CD4-positive, CD25-positive, alpha-beta regulatory T cell (primary cell): Measurements from ENCODE around the gene PRICKLE2. TPM values are rescaled to one million over a fixed set of nuclear protein-coding genes. Genes with fewer than 3 reads are reported as not detected.

Experiments
- ATAC-seq, 2 donors: fragments of 150-1000 bp; cut with Tn5 transposase; one replicate each; pipeline ENCODE4 v1.10.0; 2021; ENCODE audit warnings: low read depth in 2 of 2, moderate number of reproducible peaks in 2 of 2, moderate library complexity in 1 of 2
- DNase-seq, 3 donors: peaks; one replicate each; pipeline versions ENCODE4 v3.0.0 to v3.0.0-alpha.2; 2012 to 2022; ENCODE audit warnings: mixed read lengths in 1 of 3
- H3K27ac ChIP-seq: one replicate; pipeline ENCODE4 v1.7.0; 2013; ENCODE audit warnings: mild to moderate bottlenecking, low read length; ENCODE audit not compliant: insufficient read depth, poor library complexity, severe bottlenecking
- H3K27me3 ChIP-seq: one replicate; pipeline ENCODE4 v1.7.0; 2013; ENCODE audit warnings: low read length; ENCODE audit not compliant: control insufficient read depth, insufficient read depth
- H3K36me3 ChIP-seq: one replicate; pipeline ENCODE4 v1.7.0; 2013; ENCODE audit warnings: mild to moderate bottlenecking, low read length, moderate library complexity; ENCODE audit not compliant: control insufficient read depth, insufficient read depth
- H3K4me1 ChIP-seq: 2 replicates; pipeline ENCODE4 v1.7.0; 2013; ENCODE audit warnings: mild to moderate bottlenecking, low read length; ENCODE audit not compliant: insufficient read depth, control insufficient read depth, poor library complexity, severe bottlenecking
- H3K4me3 ChIP-seq: one replicate; pipeline ENCODE4 v1.7.0; 2013; ENCODE audit warnings: low read depth, mild to moderate bottlenecking, low read length, moderate library complexity
- H3K9me3 ChIP-seq, 2 experiments: 1 replicate in 1 of 2; 2 replicates in 1 of 2; pipeline ENCODE4 v1.7.0; 2013; ENCODE audit warnings: low read length in 2 of 2, mild to moderate bottlenecking in 1 of 2, moderate library complexity in 1 of 2; ENCODE audit not compliant: control insufficient read depth in 2 of 2
- H3K27ac Mint-ChIP-seq, 3 donors: one replicate each; pipeline ENCODE4 v1.8.0; 2020 to 2022; ENCODE audit warnings: mild to moderate bottlenecking in 3 of 3, mixed read lengths in 3 of 3, moderate library complexity in 2 of 3
- H3K27me3 Mint-ChIP-seq: one replicate; pipeline ENCODE4 v1.8.0; 2022; ENCODE audit warnings: mild to moderate bottlenecking, mixed read lengths
- H3K36me3 Mint-ChIP-seq: one replicate; pipeline ENCODE4 v1.8.0; 2020; ENCODE audit warnings: mixed read lengths
- H3K4me1 Mint-ChIP-seq, 4 donors: one replicate each; pipeline ENCODE4 v1.8.0; 2020 to 2022; ENCODE audit warnings: mixed read lengths in 4 of 4, mild to moderate bottlenecking in 1 of 4
- H3K4me3 Mint-ChIP-seq, 4 donors: one replicate each; pipeline ENCODE4 v1.8.0; 2020 to 2022; ENCODE audit warnings: mild to moderate bottlenecking in 4 of 4, mixed read lengths in 4 of 4, moderate library complexity in 3 of 4
- H3K9me3 Mint-ChIP-seq, 7 donors: one replicate each; pipeline ENCODE4 v1.8.0; 2020 to 2022; ENCODE audit warnings: mixed read lengths in 7 of 7, mild to moderate bottlenecking in 3 of 7, moderate library complexity in 2 of 7
- polyA plus RNA-seq, 4 donors: library from polyadenylated mRNA; unstranded; fragments of 300-500 nt; fragmentation: Illumina TruSeq; gene quantifications; one replicate each; pipeline ENCODE4 v1.2.3, GENCODE V29; 2021
- total RNA-seq: library from RNA; stranded (reverse); gene quantifications from one replicate; pipeline ENCODE4 v1.2.3, GENCODE V29; 2022

The PRICKLE2 gene
- total and polyA plus RNA-seq, 5 donors from 2014 or later = 0.15 TPM; not detected in 4

GRCh38 chr3:64235605-64236004 lies 10.3 kb upstream of the PRICKLE2 start:
- H3K4me3 Mint-ChIP-seq = no peak overlapping the region
- H3K27ac Mint-ChIP-seq = no peak overlapping the region
- no peak for DNase-seq
- no peaks in the 10 kb centered on the region for H3K27me3 Mint-ChIP-seq
- H3K4me3 ChIP-seq = no peak overlapping the region
- H3K27me3 ChIP-seq = no peaks in the 10 kb centered on the region
- H3K4me1 ChIP-seq = no peaks in the 10 kb centered on the region
- ATAC-seq = no peak
- H3K9me3 ChIP-seq = no peaks in the 10 kb centered on the region
- no peaks in the 10 kb centered on the region for H3K4me1 Mint-ChIP-seq
- H3K9me3 Mint-ChIP-seq = peaks cover 0 to 10% (median 4%) of the 10 kb centered on the region in 7 donors
- H3K27ac ChIP-seq = no peak overlapping the region
- no peaks in the 10 kb centered on the region for H3K36me3 Mint-ChIP-seq
- H3K36me3 ChIP-seq = no peaks in the 10 kb centered on the region

DNA sequence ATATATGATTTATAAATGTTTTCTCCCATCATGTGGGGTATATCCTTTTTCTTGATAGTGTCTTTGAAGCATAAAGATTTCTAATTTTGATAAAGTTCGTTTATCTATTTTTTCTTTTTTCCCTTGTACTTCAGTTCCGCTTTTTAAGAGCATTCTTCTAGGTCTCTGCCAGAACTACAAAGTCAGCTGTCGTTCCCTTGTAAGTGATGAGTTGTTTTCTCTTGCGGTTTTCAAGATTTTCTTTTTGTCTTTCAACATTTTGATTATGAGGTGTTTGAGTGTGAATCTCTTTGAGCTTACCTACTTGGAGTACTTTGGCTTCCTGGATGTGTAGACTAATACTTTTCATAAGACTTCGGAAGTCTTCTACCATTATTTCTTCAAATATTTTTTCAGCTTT lies 9.3 kb upstream of the PRICKLE2 start:
- H3K27me3 Mint-ChIP-seq = no peaks in the 10 kb centered on the region
- H3K9me3 ChIP-seq = no peaks in the 10 kb centered on the region
- no peak for ATAC-seq
- no peaks in the 10 kb centered on the region for H3K27me3 ChIP-seq
- no peak overlapping the region for H3K4me3 ChIP-seq
- no peaks in the 10 kb centered on the region for H3K4me1 ChIP-seq
- no peak overlapping the region for H3K27ac ChIP-seq
- no peak for DNase-seq
- no peak overlapping the region for H3K27ac Mint-ChIP-seq
- peaks cover 0 to 10% (median 4%) of the 10 kb centered on the region in 7 donors for H3K9me3 Mint-ChIP-seq
- no peaks in the 10 kb centered on the region for H3K36me3 Mint-ChIP-seq
- H3K4me3 Mint-ChIP-seq = no peak overlapping the region
- no peaks in the 10 kb centered on the region for H3K4me1 Mint-ChIP-seq
- no peaks in the 10 kb centered on the region for H3K36me3 ChIP-seq

- Histone ChIP-seq H3K9me3 (no peaks in the 10 kb centered on the region), H3K36me3 (no peaks in the 10 kb centered on the region), H3K27ac (no peak overlapping the region), H3K4me3 (no peak overlapping the region), H3K27me3 (no peaks in the 10 kb centered on the region), H3K4me1 (no peaks in the 10 kb centered on the region)
- H3K4me3 Mint-ChIP-seq = no peak overlapping the region
- DNase-seq = no peak
- no peak for ATAC-seq
- H3K4me1 Mint-ChIP-seq = no peaks in the 10 kb centered on the region
- H3K9me3 Mint-ChIP-seq = peaks cover 0 to 10% (median 4%) of the 10 kb centered on the region in 7 donors
- H3K36me3 Mint-ChIP-seq = no peaks in the 10 kb centered on the region
- no peaks in the 10 kb centered on the region for H3K27me3 Mint-ChIP-seq
- H3K27ac Mint-ChIP-seq = no peak overlapping the region
Observed at GRCh38 chr3:64232821-64233220, 7.6 kb upstream of the PRICKLE2 start.

DNA sequence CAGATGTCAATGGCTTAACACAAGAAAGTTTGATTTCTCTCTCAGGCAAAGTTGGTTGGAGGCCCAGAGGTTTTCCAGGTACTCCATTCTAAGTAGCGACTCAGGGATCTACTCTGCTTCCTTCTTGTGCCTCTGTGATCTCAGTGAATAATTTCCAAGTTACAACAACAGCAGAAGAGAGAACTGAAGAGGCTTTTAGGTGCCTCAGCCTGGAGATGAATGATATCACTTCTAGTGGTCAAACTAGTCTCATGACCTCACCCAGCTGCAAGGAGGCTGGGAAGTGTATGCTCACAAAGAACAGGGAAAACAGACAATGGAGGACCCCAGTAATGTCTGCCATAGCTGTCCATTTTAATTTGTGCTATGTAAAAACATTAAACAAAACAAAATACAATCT lies 4.6 kb upstream of the PRICKLE2 start:
- no peaks in the 10 kb centered on the region for H3K9me3 ChIP-seq
- Mint-ChIP-seq H3K27ac (no peak overlapping the region), H3K4me3 (no peak overlapping the region), H3K36me3 (no peaks in the 10 kb centered on the region), H3K27me3 (peaks cover 4% of the 10 kb centered on the region), H3K4me1 (peaks cover 0 to 2% (median 0%) of the 10 kb centered on the region in 4 donors), H3K9me3 (peaks cover 0 to 4% (median 0%) of the 10 kb centered on the region in 7 donors)
- ATAC-seq (no peak), DNase-seq (no peak)
- H3K4me1 ChIP-seq = no peaks in the 10 kb centered on the region
- H3K36me3 ChIP-seq = no peaks in the 10 kb centered on the region
- H3K27me3 ChIP-seq = no peaks in the 10 kb centered on the region
- no peak overlapping the region for H3K27ac ChIP-seq
- no peak overlapping the region for H3K4me3 ChIP-seq

- no peak overlapping the region for H3K27ac ChIP-seq
- Mint-ChIP-seq H3K27me3 (peaks cover 4% of the 10 kb centered on the region), H3K4me1 (peaks cover 0 to 2% (median 0%) of the 10 kb centered on the region in 4 donors), H3K9me3 (no peaks in the 10 kb centered on the region), H3K36me3 (no peaks in the 10 kb centered on the region), H3K27ac (no peak overlapping the region), H3K4me3 (no peak overlapping the region)
- DNase-seq (no peak), ATAC-seq (no peak)
- H3K36me3 ChIP-seq = no peaks in the 10 kb centered on the region
- no peak overlapping the region for H3K4me3 ChIP-seq
- no peaks in the 10 kb centered on the region for H3K4me1 ChIP-seq
- no peaks in the 10 kb centered on the region for H3K9me3 ChIP-seq
- no peaks in the 10 kb centered on the region for H3K27me3 ChIP-seq
Observed at GRCh38 chr3:64228110-64228509, 2.8 kb upstream of the PRICKLE2 start.

- H3K36me3 Mint-ChIP-seq = no peaks in the 10 kb centered on the region
- peaks cover 4% of the 10 kb centered on the region for H3K27me3 Mint-ChIP-seq
- no peak overlapping the region for H3K4me3 ChIP-seq
- H3K9me3 Mint-ChIP-seq = no peaks in the 10 kb centered on the region
- H3K4me3 Mint-ChIP-seq = no peak overlapping the region
- peaks cover 0 to 2% (median 0%) of the 10 kb centered on the region in 4 donors for H3K4me1 Mint-ChIP-seq
- no peaks in the 10 kb centered on the region for H3K36me3 ChIP-seq
- no peaks in the 10 kb centered on the region for H3K4me1 ChIP-seq
- DNase-seq (no peak), ATAC-seq (no peak)
- H3K27ac ChIP-seq = no peak overlapping the region
- H3K9me3 ChIP-seq = no peaks in the 10 kb centered on the region
- H3K27me3 ChIP-seq = no peaks in the 10 kb centered on the region
- no peak overlapping the region for H3K27ac Mint-ChIP-seq
Observed at GRCh38 chr3:64226730-64227129, 1.5 kb upstream of the PRICKLE2 start.

DNA sequence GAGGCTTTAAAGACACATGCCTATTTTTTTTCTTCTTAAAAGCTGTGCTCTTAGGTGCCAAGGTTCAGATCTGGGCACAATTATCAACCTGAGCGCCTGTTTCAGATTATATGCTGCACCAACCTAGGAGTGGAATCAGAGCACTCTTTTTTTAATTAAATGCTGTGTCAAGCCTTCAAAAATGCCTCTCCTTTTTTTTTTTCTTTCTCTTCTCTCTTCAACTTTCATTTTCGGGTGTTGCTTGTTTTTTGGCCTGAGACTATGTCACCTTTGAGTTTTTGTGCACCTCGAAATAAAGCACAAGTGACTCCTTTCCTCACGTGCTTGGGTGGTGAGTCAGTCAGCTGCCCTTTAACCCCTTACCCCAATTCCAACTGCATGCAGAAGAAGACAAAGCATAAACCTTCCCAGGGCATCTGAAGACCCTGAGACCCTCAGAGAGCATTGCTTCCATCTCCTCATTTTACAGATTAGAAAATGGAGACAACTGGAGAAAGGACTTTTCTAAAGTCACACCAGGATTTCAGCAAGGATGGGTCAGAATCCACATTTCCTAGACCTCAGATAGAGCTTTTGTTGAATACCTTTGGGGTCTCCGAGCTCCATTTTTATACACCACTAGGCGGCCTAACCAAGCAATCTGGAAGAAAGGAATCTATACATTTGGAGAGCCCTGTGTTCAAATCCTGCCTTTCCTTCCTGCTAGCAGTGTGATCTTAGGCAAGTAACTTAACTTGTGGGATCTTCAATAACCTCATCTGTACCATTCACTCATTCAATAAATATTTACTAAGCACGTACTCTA lies 631 bp upstream of the PRICKLE2 start:
- no peaks in the 10 kb centered on the region for H3K9me3 ChIP-seq
- no peaks in the 10 kb centered on the region for H3K27me3 ChIP-seq
- H3K4me3 ChIP-seq = no peak overlapping the region
- no peaks in the 10 kb centered on the region for H3K36me3 ChIP-seq
- no peak overlapping the region for H3K27ac Mint-ChIP-seq
- H3K4me1 ChIP-seq = no peaks in the 10 kb centered on the region
- no peak overlapping the region for H3K27ac ChIP-seq
- H3K9me3 Mint-ChIP-seq = peaks cover 0 to 2% (median 0%) of the 10 kb centered on the region in 7 donors
- ATAC-seq = no peak
- no peak for DNase-seq
- peaks cover 0 to 2% (median 0%) of the 10 kb centered on the region in 4 donors for H3K4me1 Mint-ChIP-seq
- H3K36me3 Mint-ChIP-seq = no peaks in the 10 kb centered on the region
- peaks cover 4% of the 10 kb centered on the region for H3K27me3 Mint-ChIP-seq
- H3K4me3 Mint-ChIP-seq = no peak overlapping the region
